Testis (tissue), 2 donors: ENCODE results near the gene TRIO.

Experiments used
- POLR2A ChIP-seq: fragments of 450-650 bp; IDR thresholded peaks from one replicate; pipeline ENCODE4 v1.6.1; 2017; ENCODE audit warnings: antibody characterized with exemption, mild to moderate bottlenecking, moderate library complexity
- TF ChIP-seq, protein P1 (sequence below), 3 experiments: fragments of 450-650 bp in 2 of 3; fragments of 200-600 bp in 1 of 3; sonication (generic) in 1 of 3; IDR thresholded peaks; one replicate each; pipeline ENCODE4 v1.5.1; 2016 to 2019; ENCODE audit warnings: antibody characterized with exemption in 3 of 3, mild to moderate bottlenecking in 2 of 3, moderate library complexity in 1 of 3

DNA sequence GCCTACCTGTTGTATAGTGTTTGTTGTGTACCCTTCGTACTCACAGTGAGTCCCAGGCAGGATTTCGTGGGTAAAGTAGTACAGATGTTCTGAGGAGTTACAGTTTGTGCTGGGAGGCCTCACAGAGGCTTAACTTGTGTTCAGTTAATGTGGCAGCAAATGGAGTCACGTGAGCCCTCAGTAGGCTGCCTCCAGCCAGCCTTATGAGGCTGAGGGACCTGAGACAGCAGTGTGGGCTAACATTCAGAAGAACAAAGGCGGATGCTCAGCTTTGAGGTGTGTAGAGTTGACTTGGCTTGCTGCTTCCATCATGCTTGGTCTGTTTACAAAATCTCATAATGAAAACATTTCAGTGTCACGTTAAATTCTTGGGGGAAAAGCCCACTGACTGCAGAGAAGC is 118.1 kb downstream of the TRIO start:
- TF ChIP-seq, protein P1, sequence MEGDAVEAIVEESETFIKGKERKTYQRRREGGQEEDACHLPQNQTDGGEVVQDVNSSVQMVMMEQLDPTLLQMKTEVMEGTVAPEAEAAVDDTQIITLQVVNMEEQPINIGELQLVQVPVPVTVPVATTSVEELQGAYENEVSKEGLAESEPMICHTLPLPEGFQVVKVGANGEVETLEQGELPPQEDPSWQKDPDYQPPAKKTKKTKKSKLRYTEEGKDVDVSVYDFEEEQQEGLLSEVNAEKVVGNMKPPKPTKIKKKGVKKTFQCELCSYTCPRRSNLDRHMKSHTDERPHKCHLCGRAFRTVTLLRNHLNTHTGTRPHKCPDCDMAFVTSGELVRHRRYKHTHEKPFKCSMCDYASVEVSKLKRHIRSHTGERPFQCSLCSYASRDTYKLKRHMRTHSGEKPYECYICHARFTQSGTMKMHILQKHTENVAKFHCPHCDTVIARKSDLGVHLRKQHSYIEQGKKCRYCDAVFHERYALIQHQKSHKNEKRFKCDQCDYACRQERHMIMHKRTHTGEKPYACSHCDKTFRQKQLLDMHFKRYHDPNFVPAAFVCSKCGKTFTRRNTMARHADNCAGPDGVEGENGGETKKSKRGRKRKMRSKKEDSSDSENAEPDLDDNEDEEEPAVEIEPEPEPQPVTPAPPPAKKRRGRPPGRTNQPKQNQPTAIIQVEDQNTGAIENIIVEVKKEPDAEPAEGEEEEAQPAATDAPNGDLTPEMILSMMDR (IDR thresholded peaks at IDR 0.05) = no peak
- no peak for TF ChIP-seq POLR2A
